Activated T-cell treated with anti-CD3 and anti-CD28 coated beads, Interleukin-2, amount 50 U/mL, for 72 hours (primary cell): ENCODE data around the gene NDUFV1. TPM values are rescaled to one million over a fixed set of nuclear protein-coding genes. Genes with fewer than 3 reads are reported as not detected.
"Not testable (repeated sequence)": the region's sequence is repeated elsewhere in the genome, so short reads cannot be mapped to it uniquely, and the experiment has no call there.

Experiments used
- ATAC-seq, 2 donors: fragments of 150-1000 bp; cut with Tn5 transposase; replicated peaks in 1 of 2; 2 replicates each; pipeline ENCODE4 v1.10.0; 2021; ENCODE audit warnings: moderate library complexity in 2 of 2, mild to moderate bottlenecking in 1 of 2
- DNase-seq, 2 donors: peaks; one replicate each; pipeline ENCODE4 v3.0.0; 2021 to 2022; ENCODE audit warnings: mixed read lengths in 1 of 2
- H3K27ac Mint-ChIP-seq: one replicate; pipeline ENCODE4 v1.8.0; 2022; ENCODE audit warnings: mild to moderate bottlenecking, moderate library complexity, mixed read lengths
- H3K27me3 Mint-ChIP-seq: one replicate; pipeline ENCODE4 v1.8.0; 2022; ENCODE audit warnings: low read depth, mixed read lengths
- H3K36me3 Mint-ChIP-seq, 2 donors: one replicate each; pipeline ENCODE4 v1.8.0; 2022; ENCODE audit warnings: mixed read lengths in 2 of 2, mild to moderate bottlenecking in 1 of 2; ENCODE audit not compliant: insufficient read depth in 2 of 2
- H3K4me1 Mint-ChIP-seq: one replicate; pipeline ENCODE4 v1.8.0; 2022; ENCODE audit warnings: low read depth, mixed read lengths
- H3K4me3 Mint-ChIP-seq, 2 donors: one replicate each; pipeline ENCODE4 v1.8.0; 2022; ENCODE audit warnings: mild to moderate bottlenecking in 2 of 2, mixed read lengths in 2 of 2, moderate library complexity in 2 of 2
- H3K9me3 Mint-ChIP-seq, 2 donors: one replicate each; pipeline ENCODE4 v1.8.0; 2022; ENCODE audit warnings: mixed read lengths in 2 of 2
- total RNA-seq, 2 donors: library from RNA; stranded (reverse); gene quantifications; one replicate each; pipeline ENCODE4 v1.2.3, GENCODE V29; 2022

The NDUFV1 gene
- total RNA-seq, 2 donors from 2014 or later = 220 to 244 TPM

DNA sequence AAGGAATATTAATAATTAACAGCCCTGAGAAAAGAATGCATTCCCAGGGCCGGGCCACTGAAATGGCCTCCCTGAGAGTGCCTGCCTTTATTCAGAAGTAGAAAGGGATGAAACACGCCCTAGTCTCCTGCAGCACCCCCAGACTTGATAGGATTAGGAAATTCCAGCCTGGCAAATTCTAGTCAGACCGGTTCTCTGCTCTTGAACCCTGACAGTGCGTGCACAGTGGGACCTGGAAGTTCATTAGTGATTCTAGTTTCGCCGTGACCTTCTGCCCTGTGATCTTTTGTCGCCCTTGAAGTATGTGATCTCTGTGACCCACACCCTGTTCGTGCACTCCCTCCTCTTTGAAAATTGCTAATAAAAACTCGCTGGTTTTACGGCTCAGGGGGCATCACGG is 25.3 kb upstream of the NDUFV1 start:
- H3K4me1 Mint-ChIP-seq = peaks cover 54% of the 10 kb centered on the region
- no peak overlapping the region for H3K27ac Mint-ChIP-seq
- H3K36me3 Mint-ChIP-seq = peaks cover 6 to 8% of the 10 kb centered on the region in 2 donors
- peaks cover 30% of the 10 kb centered on the region for H3K27me3 Mint-ChIP-seq
- no peaks in the 10 kb centered on the region for H3K9me3 Mint-ChIP-seq
- ATAC-seq (no peak), DNase-seq (no peak)
- H3K4me3 Mint-ChIP-seq = no peak overlapping the region

DNA sequence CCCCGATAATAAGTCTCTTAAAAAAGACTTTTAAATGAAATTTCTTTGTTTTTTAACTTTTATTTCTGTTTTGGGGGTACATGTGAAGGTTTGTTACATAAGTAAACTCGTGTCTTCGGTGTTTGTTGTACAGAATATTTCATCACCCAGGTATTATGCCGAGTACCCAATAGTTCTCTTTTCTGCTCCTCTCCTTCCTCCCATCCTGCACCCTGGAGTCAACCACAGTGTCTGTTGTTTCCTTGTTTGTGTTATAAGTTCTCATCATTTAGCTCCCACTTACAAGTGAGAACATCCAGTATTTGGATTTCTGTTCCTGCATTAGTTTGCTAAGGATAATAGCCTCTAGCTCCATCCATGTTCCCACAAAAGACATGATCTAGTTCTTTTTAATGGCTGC is 24.7 kb upstream of the NDUFV1 start:
- Mint-ChIP-seq H3K4me1 (peaks cover 58% of the 10 kb centered on the region), H3K27me3 (peaks cover 30% of the 10 kb centered on the region), H3K4me3 (peak overlapping the region; percentile 88 to 96), H3K27ac (peak overlapping the region; percentile 23), H3K36me3 (peaks cover 11 to 13% of the 10 kb centered on the region in 2 donors), H3K9me3 (peaks cover 0 to 5% of the 10 kb centered on the region in 2 donors)
- ATAC-seq (no peak), DNase-seq (no peak)

DNA sequence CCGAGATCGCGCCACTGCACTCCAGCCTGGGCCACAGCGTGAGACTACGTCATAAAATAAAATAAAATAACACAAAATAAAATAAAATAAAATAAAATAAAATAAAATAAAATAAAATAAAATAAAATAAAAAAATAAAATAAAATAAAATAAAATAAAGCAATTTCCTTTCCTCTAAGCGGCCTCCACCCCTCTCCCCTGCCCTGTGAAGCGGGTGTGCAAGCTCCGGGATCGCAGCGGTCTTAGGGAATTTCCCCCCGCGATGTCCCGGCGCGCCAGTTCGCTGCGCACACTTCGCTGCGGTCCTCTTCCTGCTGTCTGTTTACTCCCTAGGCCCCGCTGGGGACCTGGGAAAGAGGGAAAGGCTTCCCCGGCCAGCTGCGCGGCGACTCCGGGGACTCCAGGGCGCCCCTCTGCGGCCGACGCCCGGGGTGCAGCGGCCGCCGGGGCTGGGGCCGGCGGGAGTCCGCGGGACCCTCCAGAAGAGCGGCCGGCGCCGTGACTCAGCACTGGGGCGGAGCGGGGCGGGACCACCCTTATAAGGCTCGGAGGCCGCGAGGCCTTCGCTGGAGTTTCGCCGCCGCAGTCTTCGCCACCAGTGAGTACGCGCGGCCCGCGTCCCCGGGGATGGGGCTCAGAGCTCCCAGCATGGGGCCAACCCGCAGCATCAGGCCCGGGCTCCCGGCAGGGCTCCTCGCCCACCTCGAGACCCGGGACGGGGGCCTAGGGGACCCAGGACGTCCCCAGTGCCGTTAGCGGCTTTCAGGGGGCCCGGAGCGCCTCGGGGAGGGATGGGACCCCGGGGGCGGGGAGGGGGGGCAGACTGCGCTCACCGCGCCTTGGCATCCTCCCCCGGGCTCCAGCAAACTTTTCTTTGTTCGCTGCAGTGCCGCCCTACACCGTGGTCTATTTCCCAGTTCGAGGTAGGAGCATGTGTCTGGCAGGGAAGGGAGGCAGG is 23.2 kb upstream of the NDUFV1 start, which contains the start of gene GSTP1:
TSS of gene GSTP1 (plus strand) at position 566 of the 958 bp plus-strand sequence. CDS start at position 598, 32 bp downstream.
- peak; percentile 94 to 96 for ATAC-seq
- H3K27me3 Mint-ChIP-seq = peaks cover 30% of the 10 kb centered on the region
- H3K4me1 Mint-ChIP-seq = peaks cover 58% of the 10 kb centered on the region
- H3K36me3 Mint-ChIP-seq = peaks cover 15 to 20% of the 10 kb centered on the region in 2 donors
- peak within 1 kb of the TSS; percentile 26 for H3K27ac Mint-ChIP-seq
- H3K9me3 Mint-ChIP-seq = peaks cover 1 to 8% of the 10 kb centered on the region in 2 donors
- peak within 1 kb of the TSS; percentile 88 to 96 for H3K4me3 Mint-ChIP-seq
- peak; percentile 87 to 88 for DNase-seq

DNA sequence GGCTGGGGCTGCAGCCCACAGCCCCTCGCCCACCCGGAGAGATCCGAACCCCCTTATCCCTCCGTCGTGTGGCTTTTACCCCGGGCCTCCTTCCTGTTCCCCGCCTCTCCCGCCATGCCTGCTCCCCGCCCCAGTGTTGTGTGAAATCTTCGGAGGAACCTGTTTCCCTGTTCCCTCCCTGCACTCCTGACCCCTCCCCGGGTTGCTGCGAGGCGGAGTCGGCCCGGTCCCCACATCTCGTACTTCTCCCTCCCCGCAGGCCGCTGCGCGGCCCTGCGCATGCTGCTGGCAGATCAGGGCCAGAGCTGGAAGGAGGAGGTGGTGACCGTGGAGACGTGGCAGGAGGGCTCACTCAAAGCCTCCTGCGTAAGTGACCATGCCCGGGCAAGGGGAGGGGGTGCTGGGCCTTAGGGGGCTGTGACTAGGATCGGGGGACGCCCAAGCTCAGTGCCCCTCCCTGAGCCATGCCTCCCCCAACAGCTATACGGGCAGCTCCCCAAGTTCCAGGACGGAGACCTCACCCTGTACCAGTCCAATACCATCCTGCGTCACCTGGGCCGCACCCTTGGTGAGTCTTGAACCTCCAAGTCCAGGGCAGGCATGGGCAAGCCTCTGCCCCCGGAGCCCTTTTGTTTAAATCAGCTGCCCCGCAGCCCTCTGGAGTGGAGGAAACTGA is 22.4 kb upstream of the NDUFV1 start:
- H3K27ac Mint-ChIP-seq = no peak overlapping the region
- peak; percentile 8 to 15 for ATAC-seq
- H3K4me1 Mint-ChIP-seq = peaks cover 54% of the 10 kb centered on the region
- H3K4me3 Mint-ChIP-seq = peak overlapping the region; percentile 69 to 96
- no peak for DNase-seq
- peaks cover 15 to 20% of the 10 kb centered on the region in 2 donors for H3K36me3 Mint-ChIP-seq
- peaks cover 1 to 8% of the 10 kb centered on the region in 2 donors for H3K9me3 Mint-ChIP-seq
- peaks cover 26% of the 10 kb centered on the region for H3K27me3 Mint-ChIP-seq

DNA sequence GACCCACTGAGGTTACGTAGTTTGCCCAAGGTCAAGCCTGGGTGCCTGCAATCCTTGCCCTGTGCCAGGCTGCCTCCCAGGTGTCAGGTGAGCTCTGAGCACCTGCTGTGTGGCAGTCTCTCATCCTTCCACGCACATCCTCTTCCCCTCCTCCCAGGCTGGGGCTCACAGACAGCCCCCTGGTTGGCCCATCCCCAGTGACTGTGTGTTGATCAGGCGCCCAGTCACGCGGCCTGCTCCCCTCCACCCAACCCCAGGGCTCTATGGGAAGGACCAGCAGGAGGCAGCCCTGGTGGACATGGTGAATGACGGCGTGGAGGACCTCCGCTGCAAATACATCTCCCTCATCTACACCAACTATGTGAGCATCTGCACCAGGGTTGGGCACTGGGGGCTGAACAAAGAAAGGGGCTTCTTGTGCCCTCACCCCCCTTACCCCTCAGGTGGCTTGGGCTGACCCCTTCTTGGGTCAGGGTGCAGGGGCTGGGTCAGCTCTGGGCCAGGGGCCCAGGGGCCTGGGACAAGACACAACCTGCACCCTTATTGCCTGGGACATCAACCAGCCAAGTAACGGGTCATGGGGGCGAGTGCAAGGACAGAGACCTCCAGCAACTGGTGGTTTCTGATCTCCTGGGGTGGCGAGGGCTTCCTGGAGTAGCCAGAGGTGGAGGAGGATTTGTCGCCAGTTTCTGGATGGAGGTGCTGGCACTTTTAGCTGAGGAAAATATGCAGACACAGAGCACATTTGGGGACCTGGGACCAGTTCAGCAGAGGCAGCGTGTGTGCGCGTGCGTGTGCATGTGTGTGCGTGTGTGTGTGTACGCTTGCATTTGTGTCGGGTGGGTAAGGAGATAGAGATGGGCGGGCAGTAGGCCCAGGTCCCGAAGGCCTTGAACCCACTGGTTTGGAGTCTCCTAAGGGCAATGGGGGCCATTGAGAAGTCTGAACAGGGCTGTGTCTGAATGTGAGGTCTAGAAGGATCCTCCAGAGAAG is 21.6 kb upstream of the NDUFV1 start:
- H3K9me3 Mint-ChIP-seq = peaks cover 1 to 8% of the 10 kb centered on the region in 2 donors
- no peak for ATAC-seq

DNA sequence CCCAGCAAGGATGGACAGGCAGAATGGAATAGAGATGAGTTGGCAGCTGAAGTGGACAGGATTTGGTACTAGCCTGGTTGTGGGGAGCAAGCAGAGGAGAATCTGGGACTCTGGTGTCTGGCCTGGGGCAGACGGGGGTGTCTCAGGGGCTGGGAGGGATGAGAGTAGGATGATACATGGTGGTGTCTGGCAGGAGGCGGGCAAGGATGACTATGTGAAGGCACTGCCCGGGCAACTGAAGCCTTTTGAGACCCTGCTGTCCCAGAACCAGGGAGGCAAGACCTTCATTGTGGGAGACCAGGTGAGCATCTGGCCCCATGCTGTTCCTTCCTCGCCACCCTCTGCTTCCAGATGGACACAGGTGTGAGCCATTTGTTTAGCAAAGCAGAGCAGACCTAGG is 20.8 kb upstream of the NDUFV1 start:
- peaks cover 40% of the 10 kb centered on the region for H3K4me1 Mint-ChIP-seq
- DNase-seq (no peak), ATAC-seq (no peak)
- H3K9me3 Mint-ChIP-seq = peaks cover 1 to 8% of the 10 kb centered on the region in 2 donors
- peaks cover 13% of the 10 kb centered on the region for H3K27me3 Mint-ChIP-seq
- no peak overlapping the region for H3K4me3 Mint-ChIP-seq
- peaks cover 15 to 20% of the 10 kb centered on the region in 2 donors for H3K36me3 Mint-ChIP-seq
- no peak overlapping the region for H3K27ac Mint-ChIP-seq

More for the DNA sequence above, 21.6 kb upstream of the NDUFV1 start:
- no peak for DNase-seq
- Mint-ChIP-seq H3K4me1 (peaks cover 45% of the 10 kb centered on the region), H3K36me3 (peaks cover 15 to 20% of the 10 kb centered on the region in 2 donors), H3K27me3 (peaks cover 18% of the 10 kb centered on the region), H3K4me3 (peak overlapping the region; percentile 69 to 96), H3K27ac (no peak overlapping the region)

DNA sequence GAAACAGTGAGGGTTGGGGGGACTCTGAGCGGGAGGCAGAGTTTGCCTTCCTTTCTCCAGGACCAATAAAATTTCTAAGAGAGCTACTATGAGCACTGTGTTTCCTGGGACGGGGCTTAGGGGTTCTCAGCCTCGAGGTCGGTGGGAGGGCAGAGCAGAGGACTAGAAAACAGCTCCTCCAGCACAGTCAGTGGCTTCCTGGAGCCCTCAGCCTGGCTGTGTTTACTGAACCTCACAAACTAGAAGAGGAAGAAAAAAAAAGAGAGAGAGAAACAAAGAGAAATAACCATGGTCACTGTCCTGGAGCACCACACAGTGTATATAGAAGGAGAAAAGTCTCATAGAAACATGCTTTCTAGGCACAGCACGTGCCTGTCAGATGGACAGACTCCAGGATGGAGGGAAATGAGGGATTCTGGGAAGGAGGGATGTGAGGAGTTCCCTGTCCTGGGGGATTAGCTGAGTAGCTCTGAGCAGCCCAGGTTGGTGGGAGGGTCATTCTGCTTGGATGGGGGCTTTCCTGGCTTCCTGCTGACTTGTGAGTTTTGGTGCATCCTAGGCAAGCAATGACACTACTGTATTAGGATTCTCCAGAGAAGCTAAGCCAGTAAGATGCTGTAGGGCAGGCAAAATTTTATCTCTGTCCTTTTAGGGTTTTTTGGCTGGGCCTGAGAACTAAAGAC is 20.0 kb upstream of the NDUFV1 start:
- Mint-ChIP-seq H3K36me3 (peaks cover 15 to 20% of the 10 kb centered on the region in 2 donors), H3K27ac (peak overlapping the region; percentile 59), H3K4me1 (peaks cover 39% of the 10 kb centered on the region), H3K4me3 (no peak overlapping the region), H3K27me3 (peaks cover 9% of the 10 kb centered on the region), H3K9me3 (peaks cover 1 to 8% of the 10 kb centered on the region in 2 donors)
- no peak for DNase-seq
- ATAC-seq = no peak

DNA sequence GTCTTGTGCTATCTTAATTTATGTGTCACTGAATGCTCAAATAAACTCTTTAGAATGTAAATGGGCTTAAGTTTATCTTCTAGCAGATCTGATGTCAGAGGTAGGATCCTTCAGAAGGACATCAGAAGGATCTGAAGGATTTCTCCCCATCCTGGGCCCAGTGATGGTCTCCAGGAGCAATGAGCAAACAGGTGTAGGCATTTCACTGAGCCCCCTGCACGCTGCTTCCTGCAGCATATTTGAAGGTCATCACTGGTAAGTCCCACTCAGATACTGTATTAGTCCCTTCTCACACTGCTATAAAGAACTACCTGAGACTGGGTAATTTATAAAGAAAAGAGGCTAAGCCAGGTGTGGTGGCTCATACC is 18.6 kb upstream of the NDUFV1 start:
- Mint-ChIP-seq H3K9me3 (peaks cover 1 to 8% of the 10 kb centered on the region in 2 donors), H3K36me3 (peaks cover 15 to 20% of the 10 kb centered on the region in 2 donors), H3K27me3 (no peaks in the 10 kb centered on the region), H3K27ac (no peak overlapping the region), H3K4me3 (no peak overlapping the region), H3K4me1 (peaks cover 25% of the 10 kb centered on the region)
- DNase-seq = no peak
- no peak for ATAC-seq

DNA sequence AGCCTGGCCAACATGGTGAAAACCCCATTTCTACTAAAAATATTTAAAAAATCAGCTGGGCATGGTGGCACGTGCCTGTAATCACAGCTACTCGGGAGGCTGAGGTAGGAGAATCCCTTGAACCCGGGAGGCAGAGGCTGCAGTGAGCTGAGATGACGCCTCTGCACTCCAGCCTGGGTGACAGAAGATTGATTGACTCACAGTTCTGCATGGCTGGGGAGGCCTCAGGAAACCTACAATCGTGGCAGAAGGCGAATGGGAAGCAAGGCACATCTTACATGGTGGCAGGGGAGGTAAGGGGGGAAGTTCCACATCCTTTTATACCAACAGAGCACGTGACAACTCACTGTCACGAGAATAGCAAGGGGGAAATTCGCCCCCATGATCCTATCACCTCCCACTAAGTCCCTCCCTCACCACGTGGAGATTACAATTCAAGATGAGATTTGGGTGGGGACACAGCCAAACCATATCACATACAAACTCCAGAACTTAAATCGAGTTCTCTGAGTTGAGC is 17.8 kb upstream of the NDUFV1 start:
- not testable (repeated sequence) for H3K9me3 Mint-ChIP-seq, H3K4me3 Mint-ChIP-seq, H3K27ac Mint-ChIP-seq, H3K27me3 Mint-ChIP-seq, DNase-seq, ATAC-seq
- Mint-ChIP-seq H3K36me3 (peaks cover 15 to 20% of the 10 kb centered on the region in 2 donors), H3K4me1 (peaks cover 20% of the 10 kb centered on the region)

DNA sequence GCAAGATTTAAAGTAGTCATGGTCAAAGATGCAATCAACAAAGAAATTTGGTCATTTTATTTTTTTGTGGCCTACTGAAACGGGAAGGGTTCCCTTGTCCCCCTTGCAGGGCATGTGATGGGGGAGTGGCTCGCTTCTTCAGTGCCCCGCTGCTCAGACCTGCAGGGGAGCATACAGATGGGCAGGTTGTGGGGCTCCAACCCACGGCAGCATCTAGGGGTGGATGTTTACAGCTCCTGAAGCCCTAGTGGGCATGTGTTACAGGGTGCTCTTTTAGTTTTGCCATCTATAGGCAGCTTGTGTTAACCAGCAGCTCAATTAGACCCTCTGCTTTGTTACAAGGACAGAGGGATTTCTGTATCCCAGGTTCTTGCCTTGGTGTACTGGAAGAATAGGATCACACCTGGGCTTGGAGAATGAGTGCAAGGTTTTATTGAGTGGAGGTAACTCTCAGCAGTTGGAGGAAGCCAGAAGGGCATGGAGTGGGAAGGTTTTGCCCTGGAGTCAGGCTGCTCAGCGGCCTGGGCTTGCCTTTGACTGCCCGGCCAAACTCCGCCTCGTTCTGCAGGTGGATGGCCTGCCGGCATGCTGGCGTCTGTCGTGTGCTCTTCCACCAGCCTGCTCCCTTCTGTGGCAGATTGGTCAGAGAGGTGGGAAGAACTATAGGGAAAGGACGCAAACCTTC is 13.7 kb upstream of the NDUFV1 start:
- no peak overlapping the region for H3K27ac Mint-ChIP-seq
- no peaks in the 10 kb centered on the region for H3K4me1 Mint-ChIP-seq
- DNase-seq (no peak), ATAC-seq (no peak)
- H3K9me3 Mint-ChIP-seq = no peaks in the 10 kb centered on the region
- no peaks in the 10 kb centered on the region for H3K27me3 Mint-ChIP-seq
- H3K4me3 Mint-ChIP-seq = no peak overlapping the region
- no peaks in the 10 kb centered on the region for H3K36me3 Mint-ChIP-seq

DNA sequence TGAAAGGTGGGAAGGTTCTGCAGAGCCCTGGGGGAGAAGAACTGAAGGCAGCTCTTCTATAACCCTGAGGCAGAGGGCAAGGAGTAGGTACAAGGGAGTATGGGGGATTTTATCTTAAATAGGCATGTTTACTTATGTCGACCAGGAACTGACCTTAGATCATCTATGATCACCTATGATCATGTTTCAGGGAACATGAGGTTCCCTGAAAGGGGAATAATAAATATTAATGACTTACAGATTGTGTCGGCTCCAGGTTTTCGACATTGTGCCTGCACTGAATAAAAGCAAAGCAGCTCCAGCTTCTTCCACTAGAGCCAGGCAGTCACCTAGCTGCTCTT is 13.2 kb upstream of the NDUFV1 start:
- DNase-seq (no peak), ATAC-seq (no peak)
- Mint-ChIP-seq H3K27ac (no peak overlapping the region), H3K27me3 (no peaks in the 10 kb centered on the region), H3K36me3 (no peaks in the 10 kb centered on the region), H3K9me3 (no peaks in the 10 kb centered on the region), H3K4me3 (no peak overlapping the region), H3K4me1 (no peaks in the 10 kb centered on the region)
